ENCODE measurements around the gene RNF112.

Gene RNF112

DNA sequence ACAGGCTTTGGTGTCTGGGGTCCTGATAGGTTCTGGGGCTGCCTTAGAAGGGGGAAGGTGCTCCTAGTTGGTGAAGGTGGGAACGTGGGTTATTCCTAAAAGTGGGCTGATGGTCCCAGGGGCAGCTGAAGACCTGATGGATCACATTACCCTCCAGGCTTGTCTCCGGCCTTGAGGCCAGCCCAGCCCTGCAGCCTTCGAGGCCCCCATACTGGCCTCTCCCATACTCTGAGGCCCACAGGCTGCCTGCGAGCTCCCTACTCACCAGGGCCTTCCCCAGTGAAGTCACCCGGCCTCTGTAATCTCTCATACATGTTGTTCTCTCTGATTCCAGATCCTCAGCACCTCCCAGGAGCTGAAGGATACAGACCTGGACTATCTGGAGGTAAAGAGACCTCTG lies 2.7 kb downstream of the RNF112 start:
- no peak overlapping the region for H3K4me3 ChIP-seq (ENCODE audit: insufficient read depth, low read length, poor library complexity, severe bottlenecking)
- H3K27ac ChIP-seq (ENCODE audit: low read depth, low read length) = no peak overlapping the region
- H3K9me2 ChIP-seq (replicated peaks; ENCODE audit: insufficient read depth, low read length) = no peaks in the 10 kb centered on the region
- no peaks in the 10 kb centered on the region for H3K36me3 ChIP-seq (ENCODE audit: low read length)
- no peaks in the 10 kb centered on the region for H3F3A ChIP-seq (ENCODE audit: insufficient read depth)
- H3K9me3 ChIP-seq (ENCODE audit: insufficient read depth, low read length) = no peaks in the 10 kb centered on the region
- H3K27me3 ChIP-seq (ENCODE audit: low read length) = no peaks in the 10 kb centered on the region
- H3K9ac ChIP-seq (ENCODE audit: low read length) = no peak overlapping the region
- TF ChIP-seq, protein P1, sequence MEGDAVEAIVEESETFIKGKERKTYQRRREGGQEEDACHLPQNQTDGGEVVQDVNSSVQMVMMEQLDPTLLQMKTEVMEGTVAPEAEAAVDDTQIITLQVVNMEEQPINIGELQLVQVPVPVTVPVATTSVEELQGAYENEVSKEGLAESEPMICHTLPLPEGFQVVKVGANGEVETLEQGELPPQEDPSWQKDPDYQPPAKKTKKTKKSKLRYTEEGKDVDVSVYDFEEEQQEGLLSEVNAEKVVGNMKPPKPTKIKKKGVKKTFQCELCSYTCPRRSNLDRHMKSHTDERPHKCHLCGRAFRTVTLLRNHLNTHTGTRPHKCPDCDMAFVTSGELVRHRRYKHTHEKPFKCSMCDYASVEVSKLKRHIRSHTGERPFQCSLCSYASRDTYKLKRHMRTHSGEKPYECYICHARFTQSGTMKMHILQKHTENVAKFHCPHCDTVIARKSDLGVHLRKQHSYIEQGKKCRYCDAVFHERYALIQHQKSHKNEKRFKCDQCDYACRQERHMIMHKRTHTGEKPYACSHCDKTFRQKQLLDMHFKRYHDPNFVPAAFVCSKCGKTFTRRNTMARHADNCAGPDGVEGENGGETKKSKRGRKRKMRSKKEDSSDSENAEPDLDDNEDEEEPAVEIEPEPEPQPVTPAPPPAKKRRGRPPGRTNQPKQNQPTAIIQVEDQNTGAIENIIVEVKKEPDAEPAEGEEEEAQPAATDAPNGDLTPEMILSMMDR (IDR thresholded peaks at IDR 0.05; ENCODE audit: insufficient read depth, low read length, poor library complexity, severe bottlenecking) = no peak
- no peak for TF ChIP-seq EZH2phosphoT487 (conservative IDR thresholded peaks at IDR 0.05; ENCODE audit: low read length)
- no peak overlapping the region for H3K4me2 ChIP-seq (ENCODE audit: low read depth, low read length, poor library complexity, severe bottlenecking)
- H4K20me1 ChIP-seq (ENCODE audit: low read depth, low read length) = no peaks in the 10 kb centered on the region
- no peaks in the 10 kb centered on the region for H3K79me2 ChIP-seq (ENCODE audit: insufficient read depth, low read length)
- no peak overlapping the region for H2AFZ ChIP-seq (ENCODE audit: low read depth, low read length, severe bottlenecking)

- H3K9ac ChIP-seq (ENCODE audit: low read length) = no peak overlapping the region
- H3K36me3 ChIP-seq (ENCODE audit: low read length) = no peaks in the 10 kb centered on the region
- H3K4me2 ChIP-seq (ENCODE audit: low read depth, low read length, poor library complexity, severe bottlenecking) = no peak overlapping the region
- no peak overlapping the region for H3K27ac ChIP-seq (ENCODE audit: low read depth, low read length)
- H2AFZ ChIP-seq (ENCODE audit: low read depth, low read length, severe bottlenecking) = no peak overlapping the region
- no peaks in the 10 kb centered on the region for H4K20me1 ChIP-seq (ENCODE audit: low read depth, low read length)
- no peak overlapping the region for H3K4me3 ChIP-seq (ENCODE audit: insufficient read depth, low read length, poor library complexity, severe bottlenecking)
- TF ChIP-seq, protein P1 (IDR thresholded peaks at IDR 0.05; ENCODE audit: insufficient read depth, low read length, poor library complexity, severe bottlenecking) = no peak
- no peak for TF ChIP-seq EZH2phosphoT487 (conservative IDR thresholded peaks at IDR 0.05; ENCODE audit: low read length)
- no peaks in the 10 kb centered on the region for H3F3A ChIP-seq (ENCODE audit: insufficient read depth)
- no peaks in the 10 kb centered on the region for H3K79me2 ChIP-seq (ENCODE audit: insufficient read depth, low read length)
- no peaks in the 10 kb centered on the region for H3K9me2 ChIP-seq (replicated peaks; ENCODE audit: insufficient read depth, low read length)
- no peaks in the 10 kb centered on the region for H3K27me3 ChIP-seq (ENCODE audit: low read length)
- no peaks in the 10 kb centered on the region for H3K9me3 ChIP-seq (ENCODE audit: insufficient read depth, low read length)
These were observed 3.6 kb downstream of the RNF112 start for GRCh38 chr17:19414396-19415280.

DNA sequence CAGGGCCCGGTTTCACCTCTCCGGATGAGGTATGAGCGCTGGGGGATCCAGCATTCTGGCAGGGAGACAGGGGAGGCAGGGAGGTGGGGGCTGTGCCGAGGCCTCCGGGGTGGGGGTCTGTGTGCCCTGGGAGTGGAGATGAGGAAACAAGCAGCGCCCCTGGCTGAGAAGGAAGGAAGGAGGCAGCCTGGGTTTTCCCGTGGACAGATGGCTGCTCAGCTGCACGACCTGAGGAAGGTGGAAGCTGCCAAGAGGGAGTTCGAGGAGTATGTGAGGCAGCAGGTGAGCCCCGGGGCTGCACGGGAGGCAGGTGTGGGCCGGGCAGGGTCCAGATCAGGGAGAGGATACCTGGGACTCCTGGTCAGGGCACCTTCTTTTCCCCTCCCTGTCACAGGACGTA lies 4.3 kb downstream of the RNF112 start:
- no peak overlapping the region for H3K4me2 ChIP-seq (ENCODE audit: low read depth, low read length, poor library complexity, severe bottlenecking)
- no peak overlapping the region for H3K4me3 ChIP-seq (ENCODE audit: insufficient read depth, low read length, poor library complexity, severe bottlenecking)
- no peaks in the 10 kb centered on the region for H3F3A ChIP-seq (ENCODE audit: insufficient read depth)
- no peaks in the 10 kb centered on the region for H4K20me1 ChIP-seq (ENCODE audit: low read depth, low read length)
- H3K79me2 ChIP-seq (ENCODE audit: insufficient read depth, low read length) = no peaks in the 10 kb centered on the region
- TF ChIP-seq, protein P1 (IDR thresholded peaks at IDR 0.05; ENCODE audit: insufficient read depth, low read length, poor library complexity, severe bottlenecking) = no peak
- no peak for TF ChIP-seq EZH2phosphoT487 (conservative IDR thresholded peaks at IDR 0.05; ENCODE audit: low read length)
- no peaks in the 10 kb centered on the region for H3K9me3 ChIP-seq (ENCODE audit: insufficient read depth, low read length)
- no peaks in the 10 kb centered on the region for H3K27me3 ChIP-seq (ENCODE audit: low read length)
- no peak overlapping the region for H3K27ac ChIP-seq (ENCODE audit: low read depth, low read length)
- no peak overlapping the region for H3K9ac ChIP-seq (ENCODE audit: low read length)
- no peak overlapping the region for H2AFZ ChIP-seq (ENCODE audit: low read depth, low read length, severe bottlenecking)
- H3K36me3 ChIP-seq (ENCODE audit: low read length) = no peaks in the 10 kb centered on the region
- H3K9me2 ChIP-seq (replicated peaks; ENCODE audit: insufficient read depth, low read length) = no peaks in the 10 kb centered on the region

Measured in SU-DHL-6 (cell line).